Stimulated activated CD8-positive, alpha-beta memory T cell treated with anti-CD3 and anti-CD28 coated beads, Interleukin-2, amount 100 ng/mL, for 1 hour (primary cell): Measurements from ENCODE around the gene TIMM23.
"Not testable (repeated sequence)": the region's sequence is repeated elsewhere in the genome, so short reads cannot be mapped to it uniquely, and the experiment has no call there.

Source experiments
- DNase-seq, 2 donors: peaks; one replicate each; pipeline ENCODE4 v3.0.0-alpha.2; 2020; ENCODE audit warnings: low read depth in 2 of 2

Gene TIMM23

DNA sequence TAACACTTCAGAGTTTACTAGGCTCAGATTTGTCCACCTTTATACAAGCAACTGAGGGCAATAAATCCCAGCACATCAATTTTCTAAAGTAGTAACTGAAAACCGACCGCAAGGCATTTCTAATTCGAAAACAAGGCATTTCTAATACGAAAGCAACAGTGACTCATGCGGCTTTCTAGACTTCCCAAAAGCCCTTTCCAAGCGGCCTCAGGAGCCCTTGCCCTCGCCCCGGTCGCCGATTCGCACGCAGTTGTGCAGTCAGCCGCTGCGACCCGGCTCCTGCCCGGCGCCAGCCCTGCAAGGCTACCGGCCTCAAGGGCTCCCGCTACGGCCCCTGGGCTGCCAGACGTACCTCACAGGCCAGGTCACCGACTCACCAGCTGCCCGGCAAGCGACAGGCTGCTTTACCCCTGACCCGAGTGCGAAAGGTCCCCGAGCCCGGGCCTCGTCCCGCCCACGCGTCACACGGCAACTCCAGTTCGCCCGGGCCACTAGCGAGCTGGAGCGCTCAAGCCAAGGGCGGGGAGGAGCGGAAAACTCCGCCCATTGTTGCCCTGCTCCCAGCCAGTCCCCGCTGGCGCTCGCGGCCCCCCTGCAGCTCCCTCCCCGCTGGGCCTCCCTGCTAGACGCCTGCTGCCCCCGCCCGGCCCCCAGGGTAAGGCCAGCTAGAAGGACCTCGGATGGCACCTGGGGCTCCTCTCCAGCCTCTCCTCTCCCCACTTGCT, 50.9 kb downstream of the TIMM23 start:
- DNase-seq, result peak; percentile 59 to 63

DNA sequence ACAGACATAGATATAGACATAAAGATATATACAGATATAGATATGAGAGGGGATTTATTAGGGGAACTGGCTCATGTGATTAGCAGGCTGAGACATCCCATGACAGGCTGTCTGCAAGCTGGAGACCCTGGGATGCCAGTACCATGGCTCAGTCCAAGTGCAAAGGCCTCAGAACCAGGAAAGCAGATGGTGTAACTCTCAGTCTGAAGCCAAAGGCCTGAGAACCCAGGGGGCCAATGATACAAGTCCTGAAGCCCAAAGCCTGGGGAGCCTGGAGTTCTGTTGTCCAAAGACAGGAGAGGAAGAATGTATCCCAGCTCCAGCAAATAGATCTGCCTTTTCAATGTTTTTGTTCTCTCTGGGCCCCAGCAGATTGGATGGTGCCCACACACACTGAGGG, 52.7 kb downstream of the TIMM23 start:
- DNase-seq, result no peak

DNA sequence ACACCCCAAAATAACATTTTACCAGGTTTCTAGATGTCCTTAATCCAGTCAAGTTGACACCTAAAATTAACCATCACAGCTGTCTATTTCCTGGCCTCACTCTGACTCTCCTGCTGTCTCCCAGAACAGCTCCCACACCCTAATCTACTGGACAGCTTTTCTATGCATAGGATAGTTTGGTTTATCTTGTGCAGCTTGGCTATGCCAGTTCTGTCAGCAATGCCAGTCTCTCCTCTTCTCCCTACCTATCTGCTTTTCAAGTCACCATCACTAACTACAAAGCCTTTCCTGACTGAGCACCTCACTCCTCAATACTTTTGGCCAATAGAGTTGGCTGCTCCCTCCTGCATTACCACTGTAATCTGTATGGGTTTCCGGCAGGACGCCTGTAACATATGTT, 53.1 kb downstream of the TIMM23 start:
- DNase-seq, result no peak

DNA sequence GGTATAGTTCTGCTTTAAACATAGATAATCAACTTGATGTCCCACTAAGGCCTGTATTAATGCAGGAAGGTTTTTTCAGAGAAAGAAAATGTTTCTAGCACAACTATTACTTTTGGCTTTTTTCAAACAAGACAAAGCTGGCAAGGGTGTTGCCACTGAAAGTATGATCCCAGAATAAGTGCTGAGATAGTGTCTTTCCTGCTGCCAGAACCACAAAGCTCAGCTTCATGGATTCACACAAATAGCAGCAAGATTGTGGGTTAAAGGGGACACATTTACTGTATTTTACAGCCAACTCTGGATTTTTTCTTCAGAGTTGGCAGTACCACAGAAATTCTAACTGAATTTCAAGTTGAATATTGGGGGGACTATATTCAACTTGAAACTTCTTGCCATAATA, 53.8 kb downstream of the TIMM23 start:
- no peak for DNase-seq

DNA sequence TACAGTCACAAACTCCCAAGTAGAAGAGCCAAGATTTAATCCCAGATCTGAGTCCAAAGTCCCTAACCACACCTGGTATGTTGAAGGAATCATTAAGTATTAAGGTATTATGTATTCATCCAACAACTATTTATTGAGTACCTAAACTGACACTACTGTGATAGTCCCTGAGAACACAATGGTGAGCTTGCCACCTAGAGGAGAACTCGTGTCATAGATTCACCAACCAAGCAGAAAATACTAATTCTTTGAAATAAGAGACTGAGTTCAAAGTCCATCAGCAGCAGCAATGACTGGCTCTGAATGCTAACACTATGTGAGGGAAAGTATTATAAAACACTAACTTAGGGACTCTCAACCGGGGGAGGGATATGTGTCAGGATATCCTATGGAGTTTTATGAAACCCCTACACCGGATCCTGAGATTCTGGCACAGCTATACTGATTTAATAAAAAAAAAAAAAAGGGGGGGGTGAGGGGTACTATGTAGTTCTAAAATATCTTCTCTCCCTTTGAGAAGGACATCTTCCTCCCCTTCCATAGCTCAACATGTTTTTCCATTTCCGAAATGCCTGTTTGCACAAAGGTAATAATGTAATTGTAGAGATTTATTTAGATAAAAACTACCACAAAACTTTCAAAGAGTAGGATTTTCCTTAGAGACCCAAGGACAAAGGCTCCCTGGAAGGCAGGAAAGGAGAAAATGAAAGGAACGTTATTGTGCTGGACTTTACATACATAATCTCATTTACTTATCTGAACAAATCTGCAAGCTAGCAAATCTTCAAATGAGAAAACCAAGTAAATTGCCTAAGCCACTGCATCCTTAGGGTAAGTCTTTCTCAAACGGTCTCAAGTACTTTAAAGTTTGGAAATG, 56.5 kb downstream of the TIMM23 start:
- no peak for DNase-seq

DNA sequence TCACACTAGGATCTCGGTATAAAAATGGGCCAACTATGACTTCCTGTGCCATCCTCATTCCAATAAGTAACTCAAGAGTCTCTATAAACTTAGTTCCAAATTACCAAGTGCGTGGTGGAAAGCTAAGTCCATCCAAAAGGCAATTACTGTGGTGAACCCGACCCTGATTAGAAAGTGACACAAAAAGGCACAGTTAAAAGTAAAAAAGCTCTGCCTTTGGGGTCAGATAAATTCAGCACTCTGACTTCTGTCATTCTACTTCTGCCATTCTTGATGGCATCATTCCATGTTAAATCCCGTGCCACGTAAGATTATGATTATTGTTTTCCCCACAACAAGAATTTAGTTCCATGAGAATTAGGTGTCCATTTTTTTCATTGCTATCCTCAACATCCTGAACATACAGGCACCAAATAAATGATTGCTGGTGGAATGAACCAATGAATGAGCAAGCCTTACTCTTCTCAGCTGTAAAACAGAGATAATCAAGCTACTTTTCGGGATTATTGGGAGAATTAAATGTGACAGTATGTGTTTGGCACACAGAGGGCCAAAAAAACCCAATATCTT, 57.3 kb downstream of the TIMM23 start:
- no peak for DNase-seq

DNA sequence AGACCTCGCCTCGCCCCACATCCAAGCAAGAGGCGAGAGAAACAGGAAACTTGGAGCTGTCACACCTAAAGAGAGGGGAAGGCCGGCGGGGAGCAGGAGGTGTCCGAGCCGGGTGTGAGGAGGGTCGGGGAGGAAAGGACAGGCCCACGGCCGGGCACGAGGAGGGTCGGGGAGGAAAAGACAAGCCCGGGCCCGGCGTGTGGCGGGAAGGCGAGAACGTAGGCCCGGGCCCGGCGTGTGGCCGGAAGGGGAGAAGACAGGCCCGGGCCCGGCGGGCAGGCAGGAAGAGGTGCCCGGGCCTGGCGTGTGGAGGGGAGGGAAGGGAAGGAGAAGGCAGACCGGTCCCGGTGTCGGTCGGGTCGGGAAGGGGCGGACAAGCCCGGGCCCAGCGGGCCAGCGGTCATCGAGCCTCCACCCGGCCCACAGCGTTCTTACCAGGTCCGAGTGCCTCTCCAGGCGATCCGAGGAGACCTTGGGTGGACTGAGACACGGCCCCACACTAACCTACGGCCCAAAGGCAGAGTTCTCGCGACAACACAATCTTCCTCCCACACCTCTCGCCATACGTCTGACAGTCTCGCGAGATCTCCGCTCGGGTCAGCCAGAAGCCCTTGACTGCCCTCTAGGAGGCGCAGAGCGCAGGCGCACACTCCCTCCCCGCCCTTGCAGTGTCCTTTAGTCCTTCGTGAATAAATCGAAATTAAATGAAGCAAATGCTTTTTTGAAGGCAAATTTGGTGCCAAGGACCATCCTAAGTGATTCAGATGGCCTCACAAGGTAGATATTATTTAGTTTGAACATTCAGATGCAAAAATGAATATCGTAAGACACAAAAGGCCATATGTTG, 58.0 kb downstream of the TIMM23 start, which contains the start of gene NCOA4:
Gene NCOA4, minus strand, starts transcription at position 533 of the 847 bp plus-strand sequence. CDS start 13,943 bp downstream, outside the sequence.
- DNase-seq, result peak; percentile 92 to 94

DNA sequence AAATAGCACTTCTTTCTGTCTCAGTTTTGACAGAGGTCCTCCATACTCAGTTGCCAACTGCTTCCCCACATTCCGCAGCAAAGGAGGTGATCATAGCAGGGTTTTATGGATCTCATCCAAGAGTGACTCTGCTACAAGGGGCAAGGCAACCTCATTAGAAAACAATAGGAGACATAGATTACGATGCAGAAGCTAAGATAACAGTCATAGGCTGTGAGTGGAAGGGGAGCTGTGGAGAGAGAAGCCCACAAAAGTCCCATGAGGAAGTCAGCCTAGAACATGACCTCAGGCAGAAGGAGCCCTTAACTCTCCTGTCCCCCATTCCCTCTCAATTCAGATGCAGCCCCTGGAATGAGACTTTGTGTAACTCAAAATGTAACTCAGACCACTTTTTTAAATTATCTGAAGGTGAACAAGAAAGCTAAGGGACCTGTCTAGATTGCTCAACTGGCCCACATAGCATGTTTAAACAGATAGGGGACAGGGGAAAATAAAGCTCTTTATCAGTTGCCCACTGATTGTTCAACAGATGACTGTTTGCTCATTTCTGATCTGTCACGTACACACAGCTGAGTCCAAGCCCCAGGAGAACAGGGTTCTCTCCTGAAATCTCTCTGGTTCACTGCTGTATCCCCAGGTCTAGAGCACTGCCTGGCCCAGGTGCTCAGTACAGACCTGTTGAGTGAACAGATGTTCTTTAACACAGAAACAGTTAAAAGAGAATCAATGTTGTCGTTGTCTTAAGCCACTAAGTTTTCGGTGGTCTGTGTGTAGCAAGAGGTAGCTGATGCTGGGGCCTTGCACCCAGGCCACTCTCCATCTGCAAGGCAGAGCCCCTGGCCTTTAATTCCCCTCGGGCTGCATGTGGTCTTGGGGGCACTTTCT, 59.6 kb downstream of the TIMM23 start:
- DNase-seq, result no peak

DNA sequence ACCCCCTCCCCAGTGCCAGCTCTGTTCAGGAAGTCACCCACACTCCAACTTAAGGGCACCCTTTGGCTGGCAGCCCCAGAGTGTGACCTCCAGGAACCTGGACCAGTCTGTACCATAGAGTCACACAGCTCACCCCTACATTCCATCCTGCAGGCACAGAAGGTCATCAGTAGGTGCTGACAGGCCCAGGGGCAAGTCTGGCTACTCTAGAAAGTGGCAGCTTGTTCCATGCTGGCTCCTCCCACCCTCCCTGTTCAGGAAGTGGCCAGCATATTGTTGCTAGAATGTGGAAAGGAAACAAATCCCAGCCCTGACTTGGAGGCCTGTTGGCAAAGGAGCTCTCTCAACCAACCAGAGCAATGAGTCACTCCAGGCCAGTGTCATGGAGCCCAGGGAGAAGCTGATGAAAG, 61.3 kb downstream of the TIMM23 start:
- no peak for DNase-seq

DNA sequence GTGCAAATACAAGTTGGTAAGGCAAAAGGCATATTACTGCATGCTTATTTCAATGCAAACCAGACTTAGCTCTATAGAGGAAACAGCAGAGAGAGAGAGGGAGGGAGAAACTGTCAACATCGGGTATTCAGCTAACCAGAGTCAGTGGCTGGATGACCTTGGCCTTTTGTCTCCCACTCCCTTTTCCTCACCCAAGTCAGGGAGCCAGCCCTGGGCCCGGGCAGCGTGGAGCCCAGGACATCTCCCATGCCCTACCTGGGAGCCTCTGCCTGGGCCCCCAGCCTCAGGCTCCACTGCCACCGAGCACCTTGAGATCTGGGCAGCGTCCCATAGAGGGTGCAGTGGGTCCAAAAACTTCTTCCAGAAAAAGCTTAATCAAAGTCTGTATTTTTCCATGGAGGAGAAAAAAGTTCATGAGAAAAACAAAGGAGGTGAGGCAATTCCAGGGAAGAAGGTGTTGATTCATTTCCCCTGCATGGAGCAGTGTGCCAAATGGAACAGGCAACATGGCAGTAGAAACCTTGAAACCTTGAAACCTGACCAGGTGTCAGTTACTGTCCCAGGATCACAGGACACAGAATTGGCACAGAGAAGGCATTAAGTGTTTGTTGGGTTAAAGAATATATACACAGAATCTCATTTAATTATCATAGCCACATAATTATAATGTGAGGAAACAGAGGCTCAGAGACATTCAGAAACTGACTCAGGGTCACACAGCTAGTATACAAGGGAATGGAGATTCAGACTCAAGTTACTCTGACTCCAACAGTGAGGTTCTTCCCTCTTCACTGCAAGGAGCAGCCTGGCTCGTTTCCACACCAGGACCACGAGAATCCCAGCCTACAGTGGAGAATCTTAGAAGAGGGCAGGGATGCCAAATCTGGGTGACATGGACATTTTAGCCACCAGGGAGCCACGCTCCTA, 63.9 kb downstream of the TIMM23 start:
- DNase-seq, result no peak

DNA sequence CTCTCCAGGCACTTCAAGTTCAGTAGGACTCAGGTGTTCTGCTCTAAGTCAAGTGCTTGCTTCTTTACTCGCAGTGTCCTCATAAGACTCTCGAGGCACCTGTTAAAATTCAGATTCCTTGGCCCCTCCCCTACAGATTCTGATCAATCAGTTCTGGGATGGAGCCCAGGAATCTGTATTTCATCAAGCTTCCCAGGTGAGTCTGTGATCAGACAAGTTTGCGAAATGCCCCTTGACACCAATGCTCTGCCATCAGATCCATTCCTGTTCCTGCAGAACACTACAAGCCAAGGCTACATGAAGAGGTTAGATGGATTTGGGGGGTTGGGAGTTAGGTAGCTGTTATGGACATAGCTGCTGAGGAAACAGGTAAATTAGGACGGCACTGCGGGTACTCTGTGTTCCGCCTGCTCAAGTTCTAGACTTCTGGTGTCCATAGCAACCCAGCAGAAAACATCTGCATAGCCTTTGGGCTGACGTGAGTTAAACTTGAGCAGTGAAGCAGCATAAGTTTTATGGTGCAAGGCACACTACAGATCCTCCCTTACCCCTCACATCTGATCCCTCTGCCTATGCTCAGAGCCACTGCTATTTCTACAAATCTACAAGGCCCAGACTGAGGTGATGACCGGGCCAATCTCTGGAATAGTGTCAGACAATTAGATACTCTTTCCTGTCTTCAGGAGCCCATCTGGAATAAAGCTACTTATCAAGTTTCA, 65.0 kb downstream of the TIMM23 start:
- no peak for DNase-seq

DNA sequence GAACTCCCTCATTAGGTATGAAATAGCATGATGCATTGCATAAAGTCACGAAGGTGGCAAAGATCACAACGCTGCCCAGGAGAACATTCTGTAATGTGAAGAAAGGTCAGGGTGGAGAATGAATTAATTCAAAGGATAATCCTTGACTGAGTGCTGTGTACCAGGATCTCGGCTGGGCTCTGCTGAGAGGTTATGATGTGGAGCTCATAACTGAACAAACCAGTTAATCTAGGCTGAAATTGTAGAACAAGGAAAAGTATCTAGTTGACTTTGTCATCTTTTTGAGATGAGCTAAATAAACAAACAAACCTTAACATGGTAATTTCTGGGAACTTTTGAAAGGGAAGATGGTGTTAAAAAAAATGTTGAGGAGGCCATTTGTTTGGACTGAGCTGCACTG, 67.7 kb downstream of the TIMM23 start:
- DNase-seq, result no peak

DNA sequence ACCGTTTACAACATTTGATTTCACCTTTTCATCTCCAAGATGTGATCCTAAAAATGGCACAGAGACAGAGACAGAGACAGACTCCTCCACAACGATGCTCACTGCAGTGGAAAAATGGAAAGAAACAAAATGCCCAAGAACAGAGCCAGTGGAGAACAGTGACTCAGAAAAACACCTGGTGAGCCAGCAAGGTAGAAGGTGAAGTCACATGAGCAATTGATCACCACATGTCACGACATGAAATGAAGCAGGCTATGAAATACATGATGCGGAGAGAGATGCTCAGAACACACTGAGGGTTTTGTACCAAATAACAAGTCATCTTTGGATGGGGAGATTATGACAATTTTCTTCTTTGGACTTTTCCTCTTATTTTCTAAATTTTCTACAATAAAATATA, 70.2 kb downstream of the TIMM23 start:
- no peak for DNase-seq

DNA sequence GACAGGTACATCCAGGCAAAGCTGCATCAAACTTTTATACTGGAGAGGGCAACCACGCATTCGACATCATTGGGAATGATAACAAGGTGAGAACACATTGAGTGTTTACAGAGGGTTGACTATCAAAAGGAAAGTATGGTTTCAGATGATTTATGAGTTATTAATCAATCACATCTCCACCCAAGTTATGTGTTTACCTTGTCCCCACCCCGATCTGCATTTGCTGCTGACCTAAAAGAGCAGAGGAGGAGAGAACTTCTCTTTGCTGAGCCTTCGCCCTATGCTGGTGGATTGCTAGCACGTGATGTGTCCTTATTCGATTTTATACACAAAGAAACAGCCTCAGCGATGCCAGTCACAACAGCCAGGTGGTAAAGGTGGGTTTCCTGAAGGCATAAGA, 74.0 kb downstream of the TIMM23 start, which contains the start of gene MSMB:
Gene MSMB, minus strand, starts transcription at position 9 of the 400 bp plus-strand sequence. CDS start 32 bp downstream, outside the sequence.
- no peak for DNase-seq

DNA sequence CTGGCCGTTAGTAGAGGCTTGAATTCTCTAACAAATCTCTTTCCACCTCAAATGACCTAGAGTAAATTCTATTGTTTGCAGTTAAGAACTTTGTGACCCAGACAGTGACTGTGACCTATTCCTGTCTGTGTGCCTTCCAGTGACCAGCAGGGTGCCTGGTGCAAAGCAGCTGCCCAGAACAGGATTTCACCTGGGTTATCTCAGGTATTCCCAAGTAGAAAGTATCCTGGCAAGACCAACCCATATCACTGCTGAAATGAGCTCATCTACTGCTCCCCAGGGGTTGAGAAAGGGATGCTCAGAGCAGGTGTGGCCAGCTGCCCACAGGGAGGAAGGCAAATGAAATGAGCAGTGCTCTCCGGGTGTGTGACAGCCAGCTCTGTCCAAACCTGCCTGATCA, 75.9 kb downstream of the TIMM23 start:
- no peak for DNase-seq

DNA sequence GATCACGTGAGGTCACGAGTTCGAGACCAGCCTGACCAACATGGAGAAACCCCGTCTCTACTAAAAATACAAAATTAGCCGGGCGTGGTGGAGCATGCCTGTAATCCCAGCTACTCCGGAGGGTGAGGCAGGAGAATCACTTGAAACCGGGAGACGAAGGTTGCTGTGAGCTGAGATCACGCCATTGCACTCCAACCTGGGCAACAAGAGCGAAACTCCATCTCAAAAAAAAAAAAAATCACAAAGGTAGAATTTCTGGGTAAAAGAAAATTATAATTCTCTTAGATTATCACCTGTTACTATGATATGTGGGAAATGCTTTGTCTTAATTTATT, 77.2 kb downstream of the TIMM23 start:
- DNase-seq, result not testable (repeated sequence)

DNA sequence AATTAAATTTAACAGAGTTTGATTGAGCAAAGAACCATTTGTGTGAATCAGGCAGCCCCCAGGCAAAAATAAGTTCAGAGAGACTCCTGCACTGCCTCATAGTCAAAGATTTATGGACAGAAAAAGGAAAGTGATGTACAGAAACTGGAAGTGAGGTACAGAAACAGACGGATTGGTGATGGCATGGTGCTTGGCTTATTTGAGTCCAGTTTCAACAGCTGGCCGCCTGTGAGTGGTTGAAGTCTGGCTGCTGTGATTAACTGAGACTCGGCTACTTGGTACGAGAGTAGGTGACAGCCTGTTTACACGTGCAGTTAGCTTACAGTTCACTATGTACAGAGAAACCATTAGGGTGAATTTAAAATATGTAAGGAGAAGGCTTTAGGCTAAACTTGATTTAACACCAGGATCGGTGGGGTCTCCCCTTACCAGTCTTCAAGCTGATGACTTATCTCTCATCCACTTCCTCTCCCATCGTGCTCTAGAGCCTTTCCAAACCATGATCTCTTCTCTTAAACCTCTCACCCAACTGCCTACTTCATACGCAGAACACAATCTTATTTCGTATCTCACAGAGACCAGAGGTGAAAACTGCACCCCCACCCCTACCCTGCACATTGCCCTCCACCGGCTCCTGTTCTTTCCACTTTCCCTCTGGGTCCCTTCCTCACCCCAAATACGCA, 78.8 kb downstream of the TIMM23 start:
- no peak for DNase-seq

DNA sequence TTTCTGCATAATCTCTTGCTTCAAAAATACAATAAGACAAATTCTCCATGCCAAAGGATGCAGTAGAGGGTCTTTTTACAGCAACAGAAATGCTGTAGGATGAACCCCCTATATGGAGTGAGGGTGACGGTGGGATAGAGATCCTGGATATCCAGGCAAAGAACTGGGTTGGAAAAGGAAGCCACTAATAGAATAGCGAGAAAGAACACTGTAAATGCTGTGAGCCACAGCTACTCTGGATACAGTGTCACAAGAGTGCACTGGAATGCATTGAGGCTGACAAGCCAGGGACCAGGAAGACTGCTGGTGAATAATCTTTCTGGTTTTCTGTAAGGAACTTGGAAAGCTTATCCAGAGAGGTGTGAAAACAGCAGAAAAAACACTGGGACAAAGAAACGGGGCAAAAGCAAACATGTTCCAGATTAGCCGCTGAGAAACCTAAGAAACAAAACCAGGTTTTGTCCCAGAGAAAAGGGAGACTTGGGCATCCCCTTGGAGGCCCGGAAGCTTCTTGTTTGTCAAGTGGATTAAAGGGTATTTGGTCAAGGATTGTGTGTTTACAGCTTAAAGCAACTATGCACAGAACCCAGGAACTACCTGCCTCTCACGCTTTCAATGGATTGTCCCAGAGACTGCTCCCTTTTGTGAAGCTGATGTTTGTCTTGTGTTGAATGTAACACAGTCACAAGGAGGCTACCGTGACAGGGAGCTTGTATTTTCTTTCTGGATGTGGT, 79.9 kb downstream of the TIMM23 start:
- no peak for DNase-seq
